IMR-90 (cell line): ENCODE results near the gene RBM39.

ENCODE experiments used
- CTCF ChIP-seq: conservative IDR thresholded peaks from 2 replicates; pipeline ENCODE4 v1.5.1; 2012; ENCODE audit warnings: mild to moderate bottlenecking, low read depth, low read length, improper control_type of control experiment
- FOS ChIP-seq: fragments of 150-350 bp; IDR thresholded peaks from 2 replicates; pipeline ENCODE4 v1.6.1; 2016; ENCODE audit warnings: low read depth, low read length
- POLR2A ChIP-seq: IDR thresholded peaks from 2 replicates; pipeline ENCODE4 v1.6.1; 2012; ENCODE audit warnings: mild to moderate bottlenecking, low read depth, low read length

GRCh38 chr20:35762461-35762860, 20.4 kb upstream of the RBM39 start:
- TF ChIP-seq CTCF (no peak), POLR2A (no peak), FOS (no peak)
